Measurements from ENCODE around the gene MEIOSIN.

DNA sequence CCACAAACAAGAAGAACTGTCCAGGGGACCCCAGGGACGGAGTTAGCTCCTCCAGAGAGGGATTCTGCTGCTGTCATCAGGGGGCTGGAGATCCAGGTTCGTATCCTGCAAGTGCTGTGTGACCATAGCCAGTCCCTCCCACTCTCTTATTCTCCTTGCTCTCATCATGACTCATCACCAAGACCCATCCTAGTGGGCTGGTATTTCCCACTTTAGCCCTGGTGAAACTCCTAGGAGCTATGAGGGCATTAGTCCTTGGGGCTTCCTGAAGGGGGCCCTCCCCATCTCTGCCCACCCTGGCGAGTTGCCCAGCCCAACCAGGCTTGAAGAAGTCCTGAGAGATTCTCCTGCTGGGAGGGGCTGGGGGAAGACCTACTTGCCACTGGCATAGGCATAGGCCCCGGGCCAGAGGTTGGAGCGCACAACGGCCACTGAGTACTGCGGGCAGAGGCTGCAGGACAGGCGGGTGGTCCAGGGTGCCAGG, 66.9 kb downstream of the MEIOSIN start:
- TF ChIP-seq, protein P1, sequence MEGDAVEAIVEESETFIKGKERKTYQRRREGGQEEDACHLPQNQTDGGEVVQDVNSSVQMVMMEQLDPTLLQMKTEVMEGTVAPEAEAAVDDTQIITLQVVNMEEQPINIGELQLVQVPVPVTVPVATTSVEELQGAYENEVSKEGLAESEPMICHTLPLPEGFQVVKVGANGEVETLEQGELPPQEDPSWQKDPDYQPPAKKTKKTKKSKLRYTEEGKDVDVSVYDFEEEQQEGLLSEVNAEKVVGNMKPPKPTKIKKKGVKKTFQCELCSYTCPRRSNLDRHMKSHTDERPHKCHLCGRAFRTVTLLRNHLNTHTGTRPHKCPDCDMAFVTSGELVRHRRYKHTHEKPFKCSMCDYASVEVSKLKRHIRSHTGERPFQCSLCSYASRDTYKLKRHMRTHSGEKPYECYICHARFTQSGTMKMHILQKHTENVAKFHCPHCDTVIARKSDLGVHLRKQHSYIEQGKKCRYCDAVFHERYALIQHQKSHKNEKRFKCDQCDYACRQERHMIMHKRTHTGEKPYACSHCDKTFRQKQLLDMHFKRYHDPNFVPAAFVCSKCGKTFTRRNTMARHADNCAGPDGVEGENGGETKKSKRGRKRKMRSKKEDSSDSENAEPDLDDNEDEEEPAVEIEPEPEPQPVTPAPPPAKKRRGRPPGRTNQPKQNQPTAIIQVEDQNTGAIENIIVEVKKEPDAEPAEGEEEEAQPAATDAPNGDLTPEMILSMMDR (IDR thresholded peaks at IDR 0.05) = no peak
- TF ChIP-seq EZH2 (IDR thresholded peaks at IDR 0.05; ENCODE audit: borderline replicate concordance, insufficient read depth, low read depth, low read length, poor library complexity, severe bottlenecking) = no peak

Measured in B cell (primary cell).